Globus pallidus (tissue), 1 donor: ENCODE results near the gene DPH7.
"Not testable (repeated sequence)": the region's sequence is repeated elsewhere in the genome, so short reads cannot be mapped to it uniquely, and the experiment has no call there.

ENCODE experiments used
- DNase-seq: peaks from one replicate; pipeline ENCODE4 v3.0.0-alpha.2; 2015; ENCODE audit warnings: low spot score

Gene DPH7

DNA sequence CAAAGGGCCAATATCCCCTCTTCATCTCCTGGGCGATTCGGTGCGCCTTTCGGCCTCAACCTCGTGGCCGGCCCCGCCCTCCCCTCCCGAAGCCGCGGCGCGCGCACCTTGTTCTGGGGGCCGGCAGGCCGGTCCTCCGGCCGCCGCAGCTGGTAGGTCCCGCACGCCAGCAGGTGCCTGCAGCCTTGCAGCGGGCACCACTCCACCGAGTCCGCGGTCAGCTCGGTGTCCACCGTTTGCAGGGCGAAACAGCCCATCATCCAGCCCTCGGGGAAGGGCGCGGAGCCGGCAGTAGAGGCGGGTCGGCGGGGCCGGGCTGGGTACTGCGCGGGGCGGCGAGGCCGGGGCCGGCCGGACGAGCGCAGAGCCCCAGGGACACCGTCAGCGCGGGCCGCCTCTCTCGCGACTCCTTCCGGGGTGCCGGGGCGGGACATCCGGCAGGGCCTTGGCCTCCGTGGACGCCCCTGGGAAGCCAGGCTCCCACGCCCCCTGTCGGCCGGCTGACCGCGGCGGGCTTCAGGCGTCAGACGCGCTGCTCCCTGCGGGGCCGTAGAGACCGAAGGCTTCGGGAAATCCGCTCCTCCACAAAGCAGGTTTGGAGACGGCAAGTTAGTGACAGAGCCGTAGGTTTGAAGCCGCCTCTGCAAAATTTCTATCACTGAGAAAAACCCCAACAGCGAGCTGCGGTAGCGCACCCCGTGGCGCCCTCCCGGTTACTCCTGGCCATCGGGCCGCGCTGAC is at the start of gene DPH7:
DPH7 (minus strand) TSS at position 408 of the 741 bp plus-strand sequence; CDS start at position 260, 148 bp downstream.
- DNase-seq, result peak; percentile 91

- DNase-seq, result not testable (repeated sequence)
Measured at GRCh38 chr9:137627406-137627805, 48.7 kb upstream of the DPH7 start.

- no peak for DNase-seq
Measured at GRCh38 chr9:137626464-137626863, 47.7 kb upstream of the DPH7 start.

DNA sequence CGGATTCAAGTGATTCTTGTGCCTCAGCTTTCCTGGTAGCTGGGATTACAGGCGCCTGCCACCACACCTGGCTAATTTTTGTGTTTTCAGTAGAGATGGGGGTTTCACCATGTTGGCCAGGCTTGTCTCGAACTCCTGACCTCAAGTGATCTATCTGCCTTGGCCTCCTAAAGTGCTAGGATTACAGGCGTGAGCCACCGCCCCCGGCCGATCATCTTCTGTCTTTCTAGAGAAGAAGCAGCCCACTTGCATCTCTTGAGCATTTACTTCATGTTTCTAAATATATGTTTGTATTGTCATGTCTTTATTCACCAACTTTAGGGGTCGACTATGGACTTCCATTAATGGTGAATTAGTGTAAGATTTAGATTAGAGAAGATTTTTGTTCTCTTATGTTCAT is 43.5 kb upstream of the DPH7 start:
- DNase-seq, result not testable (repeated sequence)

GRCh38 chr9:137621131-137621757 is 42.5 kb upstream of the DPH7 start:
- no peak for DNase-seq

DNA sequence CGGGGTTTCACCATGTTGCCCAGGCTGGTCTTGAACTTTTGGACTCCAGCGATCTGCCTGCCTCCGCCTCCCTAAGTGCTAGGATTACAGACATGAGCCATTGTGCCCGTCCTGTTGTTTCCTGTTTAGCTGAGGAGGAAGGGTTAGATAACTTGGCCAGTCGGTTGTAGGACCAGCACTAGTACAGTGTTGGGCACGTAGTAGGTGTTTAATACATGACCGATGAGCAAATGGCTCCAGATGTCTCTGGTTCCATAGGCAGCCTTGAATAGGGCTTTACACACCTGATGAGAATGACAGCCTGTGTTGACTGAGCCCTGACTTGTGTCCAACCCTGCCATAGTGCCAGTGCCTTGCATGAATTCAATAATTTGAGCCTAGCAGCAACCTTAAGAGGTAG is 41.9 kb upstream of the DPH7 start:
- no peak for DNase-seq

- DNase-seq, result no peak
Measured at GRCh38 chr9:137620048-137620405, 41.3 kb upstream of the DPH7 start.

DNA sequence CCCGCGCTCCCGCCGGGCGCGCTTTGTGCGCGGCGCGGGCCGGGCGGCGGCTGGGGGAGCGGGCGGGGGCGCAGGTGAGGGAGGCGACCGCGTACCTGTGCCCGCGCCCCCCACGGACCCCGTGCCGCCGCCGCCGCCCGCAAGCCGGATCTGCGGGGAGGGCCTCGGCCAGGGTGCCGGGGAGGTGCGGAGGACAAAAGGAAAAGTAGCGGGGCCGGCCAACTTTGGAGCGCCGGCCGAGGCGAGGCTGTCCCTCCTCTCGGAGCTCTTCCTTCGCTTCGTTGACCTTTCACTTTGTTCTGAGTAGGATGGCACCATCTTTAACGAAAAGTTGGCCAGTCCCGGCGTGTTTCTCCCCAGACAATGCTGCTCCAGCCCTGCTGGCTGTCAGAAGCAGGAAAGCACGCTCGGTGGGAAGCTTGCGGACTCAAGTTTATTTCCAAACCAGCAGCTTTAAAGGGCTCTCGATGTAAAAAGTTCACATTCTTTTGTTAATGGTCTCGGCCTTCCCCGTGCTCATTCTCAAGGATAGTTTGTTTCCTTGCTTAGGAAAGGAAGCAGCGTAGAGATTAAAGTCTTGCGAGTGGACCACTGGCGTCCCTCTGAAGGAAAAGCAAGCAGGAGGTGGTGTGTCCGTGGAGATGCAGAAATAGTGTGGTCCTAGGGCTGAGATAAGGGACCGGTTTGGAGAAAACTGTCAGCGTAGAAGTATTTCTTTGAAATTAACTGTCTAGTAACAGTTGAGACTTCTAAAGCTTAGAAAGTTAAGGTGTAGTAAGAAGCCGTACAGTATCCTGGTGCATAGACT is 40.7 kb upstream of the DPH7 start:
- DNase-seq, result no peak

- DNase-seq, result peak; percentile 85
Measured at GRCh38 chr9:137618105-137619067, 39.7 kb upstream of the DPH7 start, which contains the start of gene EHMT1. TSS of gene EHMT1 (plus strand) at chr9:137619005. CDS start at chr9:137619029, 24 bp downstream.

DNA sequence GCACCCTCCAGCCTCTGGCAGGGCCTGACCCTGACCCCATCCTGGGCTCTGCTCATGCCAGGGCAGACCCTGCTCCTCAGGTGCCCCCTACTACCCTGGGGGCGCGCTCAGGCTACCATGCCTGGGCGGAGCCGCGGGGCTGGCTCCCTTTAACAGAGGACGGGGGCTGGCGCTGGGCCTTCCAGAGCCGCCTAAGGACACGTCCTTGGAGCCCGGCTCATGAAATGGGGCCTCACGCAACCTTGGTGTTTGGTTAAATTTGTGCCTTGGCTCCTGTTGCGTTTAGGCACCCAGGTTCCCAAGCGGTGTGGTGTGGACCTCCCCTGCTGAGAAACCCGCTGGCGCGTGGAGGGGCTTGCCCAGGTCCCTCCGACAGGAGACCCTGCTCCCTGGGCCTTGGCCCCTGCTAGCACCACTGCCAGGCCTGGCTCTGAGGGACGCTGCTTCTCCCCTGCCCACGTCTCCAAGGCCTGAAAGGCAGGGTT is 36.7 kb upstream of the DPH7 start:
- DNase-seq, result no peak

DNA sequence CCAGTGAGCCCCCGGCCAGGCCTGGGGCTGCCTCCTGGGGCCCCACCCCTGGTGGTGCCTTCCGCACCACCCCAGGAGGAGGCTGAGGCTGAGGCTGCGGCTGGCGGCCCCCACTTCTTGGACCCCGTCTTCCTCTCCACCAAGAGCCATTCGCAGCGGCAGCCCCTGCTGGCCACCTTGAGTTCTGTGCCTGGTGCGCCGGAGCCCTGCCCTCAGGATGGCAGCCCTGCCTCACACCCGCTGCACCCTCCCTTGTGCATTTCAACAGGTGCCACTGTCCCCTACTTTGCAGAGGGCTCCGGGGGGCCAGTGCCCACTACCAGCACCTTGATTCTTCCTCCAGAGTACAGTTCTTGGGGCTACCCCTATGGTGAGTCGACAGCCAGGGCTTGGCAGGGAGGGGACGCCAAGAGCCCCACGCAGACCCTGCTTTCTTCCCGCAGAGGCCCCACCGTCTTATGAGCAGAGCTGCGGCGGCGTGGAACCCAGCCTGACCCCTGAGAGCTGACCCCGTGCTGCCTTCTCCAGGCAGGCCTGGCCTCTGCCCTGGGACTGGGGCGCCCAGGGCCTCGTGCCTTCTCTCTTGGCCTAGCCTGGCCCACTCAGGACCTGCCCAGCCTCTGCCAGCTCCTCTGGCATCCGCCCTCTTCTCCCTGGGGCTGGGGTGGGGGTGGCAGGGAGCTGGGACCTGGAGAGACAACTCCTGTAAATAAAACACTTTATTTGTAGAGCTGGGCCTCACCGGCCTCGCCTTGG is 36.1 kb upstream of the DPH7 start:
- no peak for DNase-seq

DNA sequence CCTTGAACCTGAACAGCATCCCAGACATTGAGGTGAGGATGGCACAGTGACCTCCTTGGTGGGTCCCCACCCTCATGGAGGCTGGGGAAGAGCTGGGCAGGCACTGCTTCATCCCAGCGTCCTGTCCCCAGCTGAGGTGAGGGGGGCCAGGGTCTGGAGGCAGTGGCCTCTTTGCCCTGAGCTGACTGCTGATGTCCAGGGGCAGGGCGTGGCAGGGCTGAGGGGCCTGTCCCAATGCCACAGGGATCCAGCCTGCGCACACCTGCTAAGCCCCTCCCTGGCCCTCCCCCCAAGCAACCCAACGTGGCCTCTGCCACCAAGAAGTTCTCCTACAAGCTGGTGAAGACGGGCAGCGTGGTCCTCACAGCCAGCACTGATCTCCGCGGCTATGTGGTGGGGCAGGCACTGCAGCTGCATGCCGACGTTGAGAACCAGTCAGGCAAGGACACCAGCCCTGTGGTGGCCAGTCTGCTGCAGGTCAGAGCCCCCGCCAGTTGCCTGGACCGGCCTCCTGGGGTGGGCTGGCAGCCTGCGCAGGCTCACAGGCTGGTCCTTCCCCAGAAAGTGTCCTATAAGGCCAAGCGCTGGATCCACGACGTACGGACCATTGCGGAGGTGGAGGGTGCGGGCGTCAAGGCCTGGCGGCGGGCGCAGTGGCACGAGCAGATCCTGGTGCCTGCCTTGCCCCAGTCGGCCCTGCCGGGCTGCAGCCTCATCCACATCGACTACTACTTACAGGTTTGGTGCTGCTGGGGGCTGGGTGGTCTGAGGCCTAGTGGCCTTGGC is 35.2 kb upstream of the DPH7 start:
- DNase-seq, result no peak

- DNase-seq, result no peak
Measured at GRCh38 chr9:137613259-137613658, 34.5 kb upstream of the DPH7 start.

GRCh38 chr9:137612741-137613142 is 34.0 kb upstream of the DPH7 start:
- DNase-seq, result no peak

- no peak for DNase-seq
Measured at GRCh38 chr9:137611623-137612609, 33.2 kb upstream of the DPH7 start.

GRCh38 chr9:137610944-137611343 is 32.2 kb upstream of the DPH7 start:
- no peak for DNase-seq

- no peak for DNase-seq
Measured at GRCh38 chr9:137607141-137607857, 28.6 kb upstream of the DPH7 start.

DNA sequence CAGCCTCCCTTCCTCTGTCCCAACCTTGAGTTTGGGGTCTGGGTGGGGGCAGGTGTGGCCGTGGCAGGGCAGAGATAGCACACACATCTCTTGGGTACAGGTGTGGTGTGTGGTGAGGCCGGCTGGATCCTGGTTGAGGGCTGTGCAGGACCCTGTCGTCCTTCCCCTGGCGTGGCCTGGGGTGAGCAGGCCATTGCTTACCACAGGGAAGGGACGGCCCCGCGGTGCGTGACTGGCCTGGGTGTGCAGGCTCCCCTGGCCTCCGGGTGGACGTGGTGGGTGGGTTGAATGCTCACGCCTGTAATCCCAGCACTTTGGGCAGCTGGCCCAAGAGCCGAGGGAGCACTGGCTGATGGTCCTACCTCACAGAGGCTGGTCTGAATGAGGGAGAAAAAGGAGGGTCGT is 28.0 kb upstream of the DPH7 start:
- DNase-seq, result no peak
